Measurements from ENCODE around the gene WIPI1. TPM values are rescaled to one million over a fixed set of nuclear protein-coding genes. Genes with fewer than 3 reads are reported as not detected.

WIPI1 gene
- total and polyA plus RNA-seq, 4 experiments from 2014 or later: 4.4 to 12.3 (median 9.9) TPM

DNA sequence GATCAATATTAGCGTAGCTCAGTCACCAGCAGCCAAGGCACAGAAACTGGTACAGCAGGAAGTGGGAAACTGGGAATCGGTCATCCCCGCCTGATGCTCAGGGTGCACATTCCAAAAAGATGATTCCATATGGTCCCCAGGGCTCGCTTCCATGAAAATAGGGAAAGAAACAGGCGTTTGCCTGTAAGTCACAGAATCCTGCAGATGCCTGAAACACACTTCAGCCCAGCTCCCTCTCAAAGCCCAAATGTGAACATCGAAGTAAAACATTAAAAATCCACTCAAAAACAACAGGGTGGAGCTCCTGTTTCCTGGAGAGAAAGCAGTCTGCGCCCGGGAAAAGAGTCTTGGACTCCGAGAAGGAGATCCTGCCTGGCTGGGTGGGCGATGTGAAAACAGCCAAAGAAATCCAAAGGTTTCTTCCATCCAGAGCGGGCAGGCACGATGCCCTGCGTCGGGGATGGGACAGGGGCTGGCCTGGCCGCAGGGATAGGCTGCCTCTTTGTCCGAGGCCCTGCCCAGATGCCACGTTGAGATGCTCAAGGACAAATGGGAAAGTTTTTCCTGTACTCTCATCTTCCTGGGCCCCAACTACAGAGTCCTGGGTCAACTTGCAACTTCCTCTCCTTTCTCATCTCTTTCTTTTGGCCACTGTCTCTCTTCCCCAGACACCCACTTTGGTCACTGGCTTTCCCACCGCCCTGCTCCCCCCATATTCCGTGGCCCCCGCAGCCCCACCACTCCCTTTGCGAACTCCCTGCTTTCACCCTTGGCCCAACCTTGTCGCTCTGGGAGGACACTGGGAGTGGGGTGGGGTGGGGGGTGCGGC is 743 bp downstream of the WIPI1 start:
- Histone ChIP-seq H3K9me3 (ENCODE audit: control insufficient read depth in 1 of 2, low read length in 2 of 2) (no peaks in the 10 kb centered on the region), H3K4me1 (ENCODE audit: insufficient read depth, low read length) (peaks cover 48% of the 10 kb centered on the region), H3K4me3 (ENCODE audit: low read length in 2 of 2) (peak overlapping the region in 1 of 2 donors; percentile 51), H3K36me3 (ENCODE audit: insufficient read depth, low read length) (no peaks in the 10 kb centered on the region), H3K27ac (ENCODE audit: low read depth, low read length) (peak overlapping the region; percentile 62), H3K27me3 (ENCODE audit: insufficient read depth, low read length) (no peaks in the 10 kb centered on the region)
- no peak for DNase-seq
- POLR2A ChIA-PET (ENCODE audit: partially characterized antibody): interaction anchor here (0.6 to 8.9 kb wide), 22 partner anchors 10 to 631 kb away, joined by 3 to 107 read pairs (median 5); partner anchors contain the start of genes AMZ2, ARSG, BPTF and PRKAR1A
- Mint-ChIP-seq H3K4me3 (peak overlapping the region; percentile 75 to 91 (median 87)), H3K27me3 (no peaks in the 10 kb centered on the region), H3K4me1 (peaks cover 26 to 54% (median 39%) of the 10 kb centered on the region in 4 donors), H3K27ac (peak overlapping the region; percentile 58 to 90 (median 81)), H3K9me3 (no peaks in the 10 kb centered on the region), H3K36me3 (peaks cover 2 to 5% of the 10 kb centered on the region in 2 donors)
- intact Hi-C loops (cut with micrococcal nuclease): loop anchor here (1.0 to 2.0 kb wide), 5 partner anchors 20 to 420 kb away; partner anchors contain the start of gene PRKAR1A
- CTCF ChIA-PET (ENCODE audit: partially characterized antibody): interaction anchor here (1.0 to 9.3 kb wide), 8 partner anchors 10 to 399 kb away, joined by 3 to 142 read pairs (median 4); no protein-coding TSS in a partner anchor

DNA sequence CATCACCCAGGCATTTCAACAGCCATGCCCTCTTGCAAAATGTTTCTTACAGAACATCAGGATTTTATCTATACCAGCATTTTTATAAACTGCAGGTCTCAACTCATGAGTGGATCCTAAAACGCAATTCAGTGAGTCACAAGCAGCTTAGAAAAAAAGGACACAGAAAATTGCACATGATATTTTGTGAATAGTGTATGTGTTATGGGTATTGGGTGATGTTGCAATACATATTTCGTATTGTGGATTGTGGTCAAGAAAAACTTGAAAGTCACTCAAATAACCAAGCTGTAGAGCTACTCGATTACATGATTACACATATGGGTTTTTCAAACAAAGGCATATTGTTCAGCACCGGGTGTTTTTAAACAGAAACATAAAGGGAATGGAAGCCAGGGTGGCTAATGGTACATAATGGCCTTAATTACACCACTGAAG is 1.4 kb downstream of the WIPI1 start:
- H3K27ac Mint-ChIP-seq: peak overlapping the region in 4 of 7 donors; percentile 23 to 74 (median 58)
- no peaks in the 10 kb centered on the region for H3K27me3 ChIP-seq (ENCODE audit: insufficient read depth, low read length)
- peaks cover 42% of the 10 kb centered on the region for H3K4me1 ChIP-seq (ENCODE audit: insufficient read depth, low read length)
- CTCF ChIA-PET (ENCODE audit: partially characterized antibody): interaction anchor here (1.0 to 9.3 kb wide), 5 partner anchors 11 to 398 kb away, joined by 3 to 142 read pairs (median 3); no protein-coding TSS in a partner anchor
- no peaks in the 10 kb centered on the region for H3K9me3 Mint-ChIP-seq
- no peak overlapping the region for H3K4me3 ChIP-seq (ENCODE audit: low read length in 2 of 2)
- no peaks in the 10 kb centered on the region for H3K9me3 ChIP-seq (ENCODE audit: control insufficient read depth in 1 of 2, low read length in 2 of 2)
- POLR2A ChIA-PET (ENCODE audit: partially characterized antibody): interaction anchor here (0.6 to 8.9 kb wide), 8 partner anchors 10 to 263 kb away, joined by 3 to 107 read pairs (median 4); partner anchors contain the start of genes AMZ2, ARSG and SLC16A6
- H3K36me3 Mint-ChIP-seq: peaks cover 4 to 6% of the 10 kb centered on the region in 2 donors
- H3K27ac ChIP-seq (ENCODE audit: low read depth, low read length): no peak overlapping the region
- H3K27me3 Mint-ChIP-seq: no peaks in the 10 kb centered on the region
- intact Hi-C loops (cut with micrococcal nuclease): loop anchor here (2.0 kb wide), 1 partner anchor 57 kb away; the partner anchor contains the start of gene PRKAR1A
- H3K36me3 ChIP-seq (ENCODE audit: insufficient read depth, low read length): no peaks in the 10 kb centered on the region
- DNase-seq: no peak
- H3K4me1 Mint-ChIP-seq: peaks cover 21 to 48% (median 33%) of the 10 kb centered on the region in 4 donors
- H3K4me3 Mint-ChIP-seq: peak overlapping the region; percentile 46 to 91 (median 87)

DNA sequence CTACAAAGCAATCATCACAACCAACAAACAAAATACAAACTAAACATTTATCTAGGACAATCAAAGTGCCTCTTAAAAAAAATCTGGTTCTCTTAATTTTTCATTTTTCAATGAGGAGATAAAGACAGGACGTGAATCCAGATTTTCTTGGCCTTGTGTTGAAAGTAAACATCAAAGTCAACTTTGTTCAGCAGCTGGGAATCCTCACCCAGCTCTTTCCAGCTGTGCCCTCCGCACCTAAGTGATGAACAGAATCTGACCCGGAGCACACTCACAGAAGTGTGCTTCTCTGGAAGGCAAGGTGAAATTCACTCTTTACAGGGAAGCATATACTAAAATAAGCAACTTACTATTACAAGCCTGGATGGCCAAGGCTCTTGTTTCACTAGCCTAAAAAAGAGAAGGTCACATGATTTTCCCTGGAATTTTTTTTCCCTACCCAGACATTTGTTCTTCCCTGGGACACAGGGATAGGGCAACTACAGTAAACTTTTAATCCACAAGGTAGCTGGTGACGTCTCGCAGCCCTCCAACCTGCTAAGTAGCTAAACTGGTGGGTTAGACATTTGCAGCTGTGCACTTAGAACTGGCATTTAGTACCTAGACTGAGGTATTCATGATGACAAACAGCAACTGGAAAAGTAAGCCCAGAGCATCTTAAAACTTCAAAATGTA is 3.2 kb downstream of the WIPI1 start:
- H3K4me1 Mint-ChIP-seq: peaks cover 7 to 31% (median 19%) of the 10 kb centered on the region in 4 donors
- H3K4me3 Mint-ChIP-seq: no peak overlapping the region
- no peak overlapping the region for H3K27ac ChIP-seq (ENCODE audit: low read depth, low read length)
- ChIA-PET POLR2A (ENCODE audit: partially characterized antibody) (interaction anchor here (8.9 kb wide), 1 partner anchor 15 kb away, joined by 107 read pairs; no protein-coding TSS in a partner anchor), CTCF (ENCODE audit: partially characterized antibody) (interaction anchor here (3.2 to 9.3 kb wide), 2 partner anchors 12 to 17 kb away, joined by 14 to 142 read pairs; no protein-coding TSS in a partner anchor)
- H3K27me3 Mint-ChIP-seq: no peaks in the 10 kb centered on the region
- intact Hi-C loops (cut with micrococcal nuclease): no loop called here
- no peaks in the 10 kb centered on the region for H3K27me3 ChIP-seq (ENCODE audit: insufficient read depth, low read length)
- H3K4me3 ChIP-seq (ENCODE audit: low read length in 2 of 2): no peak overlapping the region
- no peaks in the 10 kb centered on the region for H3K9me3 Mint-ChIP-seq
- H3K27ac Mint-ChIP-seq: no peak overlapping the region
- H3K9me3 ChIP-seq (ENCODE audit: control insufficient read depth in 1 of 2, low read length in 2 of 2): no peaks in the 10 kb centered on the region
- no peak for DNase-seq
- H3K4me1 ChIP-seq (ENCODE audit: insufficient read depth, low read length): peaks cover 25% of the 10 kb centered on the region
- peaks cover 15 to 18% of the 10 kb centered on the region in 2 donors for H3K36me3 Mint-ChIP-seq
- H3K36me3 ChIP-seq (ENCODE audit: insufficient read depth, low read length): peaks cover 7% of the 10 kb centered on the region

- no peaks in the 10 kb centered on the region for H3K9me3 Mint-ChIP-seq
- Histone ChIP-seq H3K27ac (ENCODE audit: low read depth, low read length) (no peak overlapping the region), H3K9me3 (ENCODE audit: control insufficient read depth in 1 of 2, low read length in 2 of 2) (no peaks in the 10 kb centered on the region), H3K27me3 (ENCODE audit: insufficient read depth, low read length) (no peaks in the 10 kb centered on the region), H3K36me3 (ENCODE audit: insufficient read depth, low read length) (peaks cover 7% of the 10 kb centered on the region), H3K4me3 (ENCODE audit: low read length in 2 of 2) (no peak overlapping the region), H3K4me1 (ENCODE audit: insufficient read depth, low read length) (peaks cover 16% of the 10 kb centered on the region)
- H3K4me3 Mint-ChIP-seq: no peak overlapping the region
- peaks cover 20 to 22% of the 10 kb centered on the region in 2 donors for H3K36me3 Mint-ChIP-seq
- H3K27me3 Mint-ChIP-seq: no peaks in the 10 kb centered on the region
- ChIA-PET CTCF (ENCODE audit: partially characterized antibody) (interaction anchor here (1.2 to 1.4 kb wide), 2 partner anchors 9 to 16 kb away, joined by 3 to 5 read pairs; no protein-coding TSS in a partner anchor), POLR2A (ENCODE audit: partially characterized antibody) (interaction anchor here (1.3 kb wide), 2 partner anchors 16 to 161 kb away, joined by 3 read pairs; partner anchors contain the start of gene ARSG)
- H3K4me1 Mint-ChIP-seq: peaks cover 4 to 22% (median 11%) of the 10 kb centered on the region in 4 donors
- H3K27ac Mint-ChIP-seq: no peak overlapping the region
- no peak for DNase-seq
- intact Hi-C loops (cut with micrococcal nuclease): no loop called here
Observed at GRCh38 chr17:68452724-68453290, 4.5 kb downstream of the WIPI1 start.

- Mint-ChIP-seq H3K27me3 (no peaks in the 10 kb centered on the region), H3K9me3 (no peaks in the 10 kb centered on the region), H3K4me3 (no peak overlapping the region), H3K36me3 (peaks cover 22 to 23% of the 10 kb centered on the region in 2 donors), H3K27ac (no peak overlapping the region), H3K4me1 (peaks cover 3 to 16% (median 8%) of the 10 kb centered on the region in 4 donors)
- no peaks in the 10 kb centered on the region for H3K27me3 ChIP-seq (ENCODE audit: insufficient read depth, low read length)
- DNase-seq: no peak
- H3K27ac ChIP-seq (ENCODE audit: low read depth, low read length): no peak overlapping the region
- H3K4me1 ChIP-seq (ENCODE audit: insufficient read depth, low read length): peaks cover 15% of the 10 kb centered on the region
- intact Hi-C loops (cut with micrococcal nuclease): no loop called here
- peaks cover 7% of the 10 kb centered on the region for H3K36me3 ChIP-seq (ENCODE audit: insufficient read depth, low read length)
- POLR2A ChIA-PET (ENCODE audit: partially characterized antibody): interaction anchor here (1.3 kb wide), 2 partner anchors 15 to 160 kb away, joined by 3 read pairs; partner anchors contain the start of gene ARSG
- no peak overlapping the region for H3K4me3 ChIP-seq (ENCODE audit: low read length in 2 of 2)
- no peaks in the 10 kb centered on the region for H3K9me3 ChIP-seq (ENCODE audit: control insufficient read depth in 1 of 2, low read length in 2 of 2)
- CTCF ChIA-PET (ENCODE audit: partially characterized antibody): interaction anchor here (0.6 kb wide), 1 partner anchor 79 kb away, joined by 3 read pairs; no protein-coding TSS in a partner anchor
Observed at GRCh38 chr17:68451670-68452354, 5.5 kb downstream of the WIPI1 start.

DNA sequence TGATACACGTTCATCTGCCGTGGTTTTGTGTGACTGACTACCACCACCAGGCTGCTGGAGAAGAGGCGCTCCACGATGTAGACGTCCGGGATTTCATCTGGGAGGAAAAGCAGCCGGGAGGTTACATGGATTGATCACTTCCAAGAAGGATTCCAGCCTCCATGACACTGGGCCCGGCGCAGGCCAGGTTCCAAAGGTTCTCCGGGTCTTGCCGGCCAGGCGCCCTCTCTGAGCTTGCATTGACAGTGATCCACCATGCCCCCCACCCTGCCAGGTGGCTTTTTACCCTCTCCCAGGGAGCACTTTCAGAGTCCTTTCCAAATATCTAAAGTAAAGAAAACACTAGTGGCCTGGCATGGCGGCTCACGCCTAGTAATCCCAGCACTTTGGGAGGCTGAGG is 6.5 kb downstream of the WIPI1 start:
- peaks cover 5% of the 10 kb centered on the region for H3K4me1 ChIP-seq (ENCODE audit: insufficient read depth, low read length)
- H3K36me3 ChIP-seq (ENCODE audit: insufficient read depth, low read length): peaks cover 7% of the 10 kb centered on the region
- H3K27me3 ChIP-seq (ENCODE audit: insufficient read depth, low read length): no peaks in the 10 kb centered on the region
- H3K4me3 Mint-ChIP-seq: no peak overlapping the region
- H3K27me3 Mint-ChIP-seq: no peaks in the 10 kb centered on the region
- CTCF ChIA-PET (ENCODE audit: partially characterized antibody): interaction anchor here (1.6 kb wide), 1 partner anchor 15 kb away, joined by 4 read pairs; no protein-coding TSS in a partner anchor
- H3K27ac Mint-ChIP-seq: no peak overlapping the region
- peaks cover 23 to 25% of the 10 kb centered on the region in 2 donors for H3K36me3 Mint-ChIP-seq
- H3K4me3 ChIP-seq (ENCODE audit: low read length in 2 of 2): no peak overlapping the region
- no peak overlapping the region for H3K27ac ChIP-seq (ENCODE audit: low read depth, low read length)
- POLR2A ChIA-PET (ENCODE audit: partially characterized antibody): no interaction called here
- no peaks in the 10 kb centered on the region for H3K9me3 Mint-ChIP-seq
- peaks cover 0 to 6% (median 1%) of the 10 kb centered on the region in 4 donors for H3K4me1 Mint-ChIP-seq
- no peak for DNase-seq
- H3K9me3 ChIP-seq (ENCODE audit: control insufficient read depth in 1 of 2, low read length in 2 of 2): no peaks in the 10 kb centered on the region
- intact Hi-C loops (cut with micrococcal nuclease): no loop called here

Measured in CD4-positive, alpha-beta memory T cell (primary cell).